MM.1S (cell line): ENCODE data around the gene ZNF609.

Experiments
- DNase-seq: peaks from one replicate; pipeline ENCODE4 v3.0.0-alpha.2; 2015
- H2AFZ ChIP-seq: fragments of 300-600 bp; sonication (generic); 2 replicates; pipeline ENCODE4 v1.6.0; 2016; ENCODE audit warnings: antibody characterized with exemption, low read length
- H3F3A ChIP-seq: fragments of 300-600 bp; sonication (generic); 2 replicates; pipeline ENCODE4 v1.6.1; 2016; ENCODE audit warnings: mild to moderate bottlenecking, antibody characterized with exemption, low read length, moderate library complexity, mixed read lengths; ENCODE audit not compliant: insufficient read depth
- H3K27ac ChIP-seq: fragments of 300-600 bp; sonication (generic); 2 replicates; pipeline ENCODE4 v1.5.1; 2016; ENCODE audit warnings: mild to moderate bottlenecking, low read length
- H3K27me3 ChIP-seq: fragments of 300-600 bp; sonication (generic); replicated peaks from 2 replicates; pipeline ENCODE4 v1.6.0; 2016; ENCODE audit warnings: low read length; ENCODE audit not compliant: insufficient read depth
- H3K36me3 ChIP-seq: fragments of 300-600 bp; sonication (generic); replicated peaks from 2 replicates; pipeline ENCODE4 v1.6.1; 2016; ENCODE audit warnings: mild to moderate bottlenecking, low read length, mixed read lengths; ENCODE audit not compliant: insufficient read depth
- H3K4me1 ChIP-seq: fragments of 300-600 bp; sonication (generic); 2 replicates; pipeline ENCODE4 v1.6.1; 2016; ENCODE audit warnings: low read length, mixed read lengths
- H3K4me2 ChIP-seq: fragments of 300-600 bp; sonication (generic); 2 replicates; pipeline ENCODE4 v1.6.0; 2016; ENCODE audit warnings: low read depth, low read length
- H3K4me3 ChIP-seq: fragments of 300-600 bp; sonication (generic); 2 replicates; pipeline ENCODE4 v1.5.1; 2016; ENCODE audit warnings: low read length, mixed read lengths
- H3K79me2 ChIP-seq: fragments of 300-600 bp; sonication (generic); 2 replicates; pipeline ENCODE4 v1.6.1; 2016; ENCODE audit warnings: mixed run types, low read length, mixed read lengths
- H3K9ac ChIP-seq: fragments of 300-600 bp; sonication (generic); 2 replicates; pipeline ENCODE4 v1.6.1; 2016; ENCODE audit warnings: low read length, mixed read lengths
- H3K9me2 ChIP-seq: fragments of 300-600 bp; sonication (generic); replicated peaks from 2 replicates; pipeline ENCODE4 v1.6.1; 2016; ENCODE audit warnings: mild to moderate bottlenecking, low read length, mixed read lengths; ENCODE audit not compliant: insufficient read depth
- H3K9me3 ChIP-seq: fragments of 300-600 bp; sonication (generic); replicated peaks from 2 replicates; pipeline ENCODE4 v1.6.1; 2016; ENCODE audit warnings: mild to moderate bottlenecking, low read length, mixed read lengths; ENCODE audit not compliant: insufficient read depth
- H4K20me1 ChIP-seq: fragments of 300-600 bp; sonication (generic); 2 replicates; pipeline ENCODE4 v1.6.1; 2016; ENCODE audit warnings: mild to moderate bottlenecking, low read length, moderate library complexity, mixed read lengths; ENCODE audit not compliant: insufficient read depth
- EZH2 ChIP-seq: fragments of 300-600 bp; sonication (generic); optimal IDR thresholded peaks from 2 replicates; pipeline ENCODE3; 2017; ENCODE audit warnings: low read depth, mild to moderate bottlenecking, antibody characterized with exemption, low read length, mixed read lengths
- EZH2phosphoT487 ChIP-seq: fragments of 300-600 bp; sonication (generic); IDR thresholded peaks from 2 replicates; pipeline ENCODE4 v1.6.1; 2018; ENCODE audit warnings: antibody characterized with exemption, low read length
- TF ChIP-seq, protein P1 (sequence below): fragments of 300-600 bp; sonication (generic); IDR thresholded peaks from 2 replicates; pipeline ENCODE4 v1.5.1; 2016; ENCODE audit warnings: antibody characterized with exemption, low read length, mixed read lengths

The ZNF609 gene

GRCh38 chr15:64650552-64650951, 190.2 kb downstream of the ZNF609 start:
- H3F3A ChIP-seq: peaks cover 26% of the 10 kb centered on the region
- peaks cover 17% of the 10 kb centered on the region for H3K4me1 ChIP-seq
- H4K20me1 ChIP-seq: no peaks in the 10 kb centered on the region
- no peak overlapping the region for H3K4me2 ChIP-seq
- H3K9me2 ChIP-seq: no peaks in the 10 kb centered on the region
- H3K27me3 ChIP-seq: no peaks in the 10 kb centered on the region
- no peak overlapping the region for H2AFZ ChIP-seq
- TF ChIP-seq, protein P1, sequence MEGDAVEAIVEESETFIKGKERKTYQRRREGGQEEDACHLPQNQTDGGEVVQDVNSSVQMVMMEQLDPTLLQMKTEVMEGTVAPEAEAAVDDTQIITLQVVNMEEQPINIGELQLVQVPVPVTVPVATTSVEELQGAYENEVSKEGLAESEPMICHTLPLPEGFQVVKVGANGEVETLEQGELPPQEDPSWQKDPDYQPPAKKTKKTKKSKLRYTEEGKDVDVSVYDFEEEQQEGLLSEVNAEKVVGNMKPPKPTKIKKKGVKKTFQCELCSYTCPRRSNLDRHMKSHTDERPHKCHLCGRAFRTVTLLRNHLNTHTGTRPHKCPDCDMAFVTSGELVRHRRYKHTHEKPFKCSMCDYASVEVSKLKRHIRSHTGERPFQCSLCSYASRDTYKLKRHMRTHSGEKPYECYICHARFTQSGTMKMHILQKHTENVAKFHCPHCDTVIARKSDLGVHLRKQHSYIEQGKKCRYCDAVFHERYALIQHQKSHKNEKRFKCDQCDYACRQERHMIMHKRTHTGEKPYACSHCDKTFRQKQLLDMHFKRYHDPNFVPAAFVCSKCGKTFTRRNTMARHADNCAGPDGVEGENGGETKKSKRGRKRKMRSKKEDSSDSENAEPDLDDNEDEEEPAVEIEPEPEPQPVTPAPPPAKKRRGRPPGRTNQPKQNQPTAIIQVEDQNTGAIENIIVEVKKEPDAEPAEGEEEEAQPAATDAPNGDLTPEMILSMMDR: no peak
- TF ChIP-seq EZH2phosphoT487: no peak
- no peak for TF ChIP-seq EZH2
- peaks cover 9% of the 10 kb centered on the region for H3K79me2 ChIP-seq
- H3K9ac ChIP-seq: no peak overlapping the region
- H3K4me3 ChIP-seq: no peak overlapping the region
- no peaks in the 10 kb centered on the region for H3K9me3 ChIP-seq
- no peaks in the 10 kb centered on the region for H3K36me3 ChIP-seq
- H3K27ac ChIP-seq: peak overlapping the region; percentile 84; the same call in 1 of the 2 replicates
- no peak for DNase-seq

DNA sequence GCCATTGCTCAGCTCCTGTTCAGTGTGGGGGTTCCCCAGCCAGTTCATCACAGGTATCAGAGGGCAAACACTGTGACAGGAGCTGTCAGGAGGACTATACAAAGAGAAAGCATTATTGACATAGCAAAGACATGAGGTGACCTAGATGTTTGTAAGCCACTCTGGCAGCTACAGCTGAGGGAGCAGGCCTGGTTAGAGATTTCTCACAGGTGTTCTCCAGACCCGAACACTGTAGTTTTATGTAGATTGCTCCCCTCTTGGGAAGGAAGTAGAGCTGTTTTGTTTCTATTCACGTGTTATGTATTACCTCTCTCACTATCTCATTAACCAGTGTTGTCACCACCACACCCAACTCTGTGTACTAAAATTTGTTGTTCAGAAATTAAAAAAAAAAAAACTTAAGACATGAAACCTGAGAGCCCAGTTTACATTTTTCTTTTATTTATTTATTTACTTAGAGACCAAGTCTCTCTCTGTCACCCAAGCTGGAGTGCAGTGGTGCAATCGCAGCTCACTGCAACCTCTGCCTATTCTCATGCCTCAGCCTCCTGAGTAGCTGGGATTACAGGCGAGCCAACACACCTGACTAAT, 191.3 kb downstream of the ZNF609 start:
- peak overlapping the region; percentile 84 for H3K27ac ChIP-seq
- no peaks in the 10 kb centered on the region for H3K27me3 ChIP-seq
- peaks cover 17% of the 10 kb centered on the region for H3K4me1 ChIP-seq
- 0 out of 2 replicates have a peak overlapping the region, but pooled peaks have one; percentile 14 for H2AFZ ChIP-seq
- peak; percentile 86 for DNase-seq
- H4K20me1 ChIP-seq: no peaks in the 10 kb centered on the region
- peak overlapping the region; percentile 75 for H3K4me2 ChIP-seq
- H3K9me3 ChIP-seq: no peaks in the 10 kb centered on the region
- TF ChIP-seq, protein P1: no peak
- TF ChIP-seq EZH2phosphoT487: no peak
- TF ChIP-seq EZH2: no peak
- H3K79me2 ChIP-seq: peaks cover 6% of the 10 kb centered on the region
- H3F3A ChIP-seq: peaks cover 26% of the 10 kb centered on the region
- no peaks in the 10 kb centered on the region for H3K9me2 ChIP-seq
- no peaks in the 10 kb centered on the region for H3K36me3 ChIP-seq
- peak overlapping the region; percentile 32; the same call in 1 of the 2 replicates for H3K4me3 ChIP-seq
- peak overlapping the region; percentile 36; the same call in 1 of the 2 replicates for H3K9ac ChIP-seq

- no peaks in the 10 kb centered on the region for H3K9me2 ChIP-seq
- H3K4me2 ChIP-seq: no peak overlapping the region
- no peak overlapping the region for H3K4me3 ChIP-seq
- H4K20me1 ChIP-seq: no peaks in the 10 kb centered on the region
- H3K27ac ChIP-seq: no peak overlapping the region
- H3K9me3 ChIP-seq: no peaks in the 10 kb centered on the region
- H3K27me3 ChIP-seq: no peaks in the 10 kb centered on the region
- no peaks in the 10 kb centered on the region for H3K36me3 ChIP-seq
- H3K79me2 ChIP-seq: peaks cover 6% of the 10 kb centered on the region
- no peak for DNase-seq
- TF ChIP-seq, protein P1: peak; percentile 26
- TF ChIP-seq EZH2phosphoT487: no peak
- TF ChIP-seq EZH2: no peak
- H3F3A ChIP-seq: peaks cover 13% of the 10 kb centered on the region
- peaks cover 14% of the 10 kb centered on the region for H3K4me1 ChIP-seq
- H3K9ac ChIP-seq: no peak overlapping the region
- no peak overlapping the region for H2AFZ ChIP-seq
Measured at GRCh38 chr15:64653757-64654156, 193.4 kb downstream of the ZNF609 start.
